ENCODE measurements around the gene TBCCD1. TPM values are rescaled to one million over a fixed set of nuclear protein-coding genes. Genes with fewer than 3 reads are reported as not detected.

The TBCCD1 gene
- total RNA-seq, 1 experiment from 2014 or later, result 14.5 TPM

DNA sequence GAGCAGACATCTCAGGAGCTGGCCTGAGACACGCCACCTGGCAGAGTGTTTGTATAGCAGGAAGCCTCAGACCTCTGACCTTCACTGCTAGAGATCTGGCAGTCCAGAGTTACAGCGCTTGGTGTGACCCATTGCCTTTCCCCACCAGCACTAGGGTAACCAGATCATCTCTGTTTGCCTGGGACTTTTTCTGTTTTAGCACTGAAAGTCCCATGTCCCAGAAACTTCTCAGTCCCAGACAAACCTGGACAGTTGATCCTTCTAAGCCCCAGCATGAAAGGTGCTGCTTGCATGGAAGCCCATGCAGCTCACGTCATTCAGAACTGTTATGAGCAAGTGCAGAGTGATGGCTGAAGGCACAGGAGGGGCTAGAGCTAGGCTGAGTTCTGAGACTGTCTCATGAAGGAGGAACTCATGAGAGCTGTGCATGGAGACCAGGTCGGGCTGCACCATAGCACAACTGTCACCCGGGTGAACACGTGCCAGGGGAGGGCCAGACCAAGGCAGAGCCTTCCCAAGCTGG is 27.5 kb upstream of the TBCCD1 start:
- no peak overlapping the region for H3K27ac ChIP-seq (ENCODE audit: low read length)
- in situ Hi-C loops (cut with HindIII; ENCODE audit: low pct_unique_long_range_greater_than_20kb, low sequenced_read_pairs), result no loop called here
- no peaks in the 10 kb centered on the region for H3K4me1 ChIP-seq (ENCODE audit: control insufficient read depth, insufficient read depth, low read length)
- DNase-seq (ENCODE audit: low read depth, low spot score) (no peak), ATAC-seq (no peak)
- no peaks in the 10 kb centered on the region for H3K27me3 ChIP-seq (ENCODE audit: control insufficient read depth, insufficient read depth, low read length)
- intact Hi-C loops (cut with micrococcal nuclease; ENCODE audit: unreplicated experiment), result no loop called here
- POLR2A ChIA-PET, result no interaction called here
- no peaks in the 10 kb centered on the region for H3K9me3 ChIP-seq (ENCODE audit: control insufficient read depth, insufficient read depth, low read depth, low read length)
- TF ChIP-seq POLR2AphosphoS5 (IDR thresholded peaks at IDR 0.05; ENCODE audit: low read depth, low read length) (no peak), TCF7L2 (IDR thresholded peaks at IDR 0.05; ENCODE audit: low read depth, low read length) (no peak), CTCF (IDR thresholded peaks at IDR 0.05) (no peak), REST (IDR thresholded peaks at IDR 0.05; ENCODE audit: insufficient read depth in 1 of 2, low read depth in 2 of 2, low read length in 1 of 2) (no peak), SIN3A (IDR thresholded peaks at IDR 0.05; ENCODE audit: borderline replicate concordance, insufficient read depth, low read depth, low read length) (no peak)
- CTCF ChIA-PET, result interaction anchor here (1.4 kb wide), 1 partner anchor 20 kb away, joined by 4 read pairs; no protein-coding TSS in a partner anchor
- no peaks in the 10 kb centered on the region for H3K36me3 ChIP-seq (ENCODE audit: control insufficient read depth, insufficient read depth, low read length)
- no TSS peak for BruUV-seq (replicated peaks)
- no peak overlapping the region for H3K4me3 ChIP-seq (ENCODE audit: low read depth in 2 of 2, low read length in 2 of 2)

DNA sequence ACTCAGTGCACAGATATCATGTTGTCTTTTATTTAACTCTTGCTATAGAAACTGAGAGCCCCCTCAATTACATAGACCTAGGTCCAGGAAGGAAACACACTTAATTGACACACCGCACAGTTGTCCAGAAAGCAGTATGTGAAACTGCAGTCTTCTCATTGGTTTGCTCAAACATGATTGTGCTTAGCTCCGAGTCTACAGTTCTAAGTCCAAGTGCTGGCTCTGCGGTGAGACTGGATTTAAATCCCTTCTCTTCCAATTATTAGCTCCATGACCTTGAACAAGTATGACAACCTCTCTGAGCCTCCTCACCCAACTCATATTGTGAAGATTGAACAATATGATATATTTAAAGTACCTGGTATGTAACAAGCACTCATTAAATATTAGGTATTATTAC is 26.7 kb upstream of the TBCCD1 start:
- BruUV-seq (replicated peaks), result no TSS peak

More for the DNA sequence above, 26.7 kb upstream of the TBCCD1 start:
- H3K9me3 ChIP-seq (ENCODE audit: control insufficient read depth, insufficient read depth, low read depth, low read length), result no peaks in the 10 kb centered on the region
- ATAC-seq (no peak), DNase-seq (ENCODE audit: low read depth, low spot score) (no peak)
- CTCF ChIA-PET, result interaction anchor here (1.4 kb wide), 1 partner anchor 21 kb away, joined by 4 read pairs; no protein-coding TSS in a partner anchor
- TF ChIP-seq REST (IDR thresholded peaks at IDR 0.05; ENCODE audit: insufficient read depth in 1 of 2, low read depth in 2 of 2, low read length in 1 of 2), result no peak
- TF ChIP-seq CTCF (IDR thresholded peaks at IDR 0.05), result no peak
- TF ChIP-seq TCF7L2 (IDR thresholded peaks at IDR 0.05; ENCODE audit: low read depth, low read length), result no peak
- no peak for TF ChIP-seq POLR2AphosphoS5 (IDR thresholded peaks at IDR 0.05; ENCODE audit: low read depth, low read length)
- no peak for TF ChIP-seq SIN3A (IDR thresholded peaks at IDR 0.05; ENCODE audit: borderline replicate concordance, insufficient read depth, low read depth, low read length)
- POLR2A ChIA-PET, result no interaction called here
- no peak overlapping the region for H3K4me3 ChIP-seq (ENCODE audit: low read depth in 2 of 2, low read length in 2 of 2)
- no peaks in the 10 kb centered on the region for H3K36me3 ChIP-seq (ENCODE audit: control insufficient read depth, insufficient read depth, low read length)
- no peaks in the 10 kb centered on the region for H3K27me3 ChIP-seq (ENCODE audit: control insufficient read depth, insufficient read depth, low read length)
- no peaks in the 10 kb centered on the region for H3K4me1 ChIP-seq (ENCODE audit: control insufficient read depth, insufficient read depth, low read length)
- in situ Hi-C loops (cut with HindIII; ENCODE audit: low pct_unique_long_range_greater_than_20kb, low sequenced_read_pairs), result no loop called here
- intact Hi-C loops (cut with micrococcal nuclease; ENCODE audit: unreplicated experiment), result no loop called here
- H3K27ac ChIP-seq (ENCODE audit: low read length), result no peak overlapping the region

Measured in Panc1 (cell line).